ENCODE results near the gene TMEM38B.
"Not testable (repeated sequence)": the region's sequence is repeated elsewhere in the genome, so short reads cannot be mapped to it uniquely, and the experiment has no call there.

Gene TMEM38B

GRCh38 chr9:105725370-105725769, 31.0 kb downstream of the TMEM38B start:
- DNase-seq: no peak

- not testable (repeated sequence) for DNase-seq
Measured at GRCh38 chr9:105728230-105728629, 33.9 kb downstream of the TMEM38B start.

- DNase-seq: not testable (repeated sequence)
Measured at GRCh38 chr9:105731420-105731819, 37.1 kb downstream of the TMEM38B start.

- DNase-seq: no peak
Measured at GRCh38 chr9:105735366-105735765, 41.0 kb downstream of the TMEM38B start.

- no peak for DNase-seq
Measured at GRCh38 chr9:105737205-105737604, 42.9 kb downstream of the TMEM38B start.

- no peak for DNase-seq
Measured at GRCh38 chr9:105742088-105742487, 47.7 kb downstream of the TMEM38B start.

- DNase-seq: not testable (repeated sequence)
Measured at GRCh38 chr9:105747325-105747724, 53.0 kb downstream of the TMEM38B start.

GRCh38 chr9:105751761-105752160, 57.4 kb downstream of the TMEM38B start:
- DNase-seq: no peak

GRCh38 chr9:105757496-105758251, 63.3 kb downstream of the TMEM38B start:
- DNase-seq: no peak

GRCh38 chr9:105760053-105760452, 65.7 kb downstream of the TMEM38B start:
- DNase-seq: no peak

- DNase-seq: peak in 1 of 2 experiments; percentile 22
Measured at GRCh38 chr9:105782561-105783494, 88.5 kb downstream of the TMEM38B start.

GRCh38 chr9:105783495-105783872, 89.1 kb downstream of the TMEM38B start:
- DNase-seq: not testable (repeated sequence)

- DNase-seq: not testable (repeated sequence)
Measured at GRCh38 chr9:105786796-105787195, 92.5 kb downstream of the TMEM38B start.

GRCh38 chr9:105816202-105816744, 121.9 kb downstream of the TMEM38B start:
- no peak for DNase-seq

- DNase-seq: no peak
Measured at GRCh38 chr9:105816981-105817380, 122.6 kb downstream of the TMEM38B start.

GRCh38 chr9:105818903-105819302, 124.6 kb downstream of the TMEM38B start:
- no peak for DNase-seq

GRCh38 chr9:105822814-105823213, 128.5 kb downstream of the TMEM38B start:
- DNase-seq: no peak

All from NCI-H526 (cell line).